Fibroblast of the conjunctiva (primary cell): ENCODE results near the gene AP3B2.

Experiments used
- DNase-seq: peaks from one replicate; pipeline ENCODE4 v3.0.0-alpha.2; 2010; ENCODE audit warnings: low read depth

The AP3B2 gene

DNA sequence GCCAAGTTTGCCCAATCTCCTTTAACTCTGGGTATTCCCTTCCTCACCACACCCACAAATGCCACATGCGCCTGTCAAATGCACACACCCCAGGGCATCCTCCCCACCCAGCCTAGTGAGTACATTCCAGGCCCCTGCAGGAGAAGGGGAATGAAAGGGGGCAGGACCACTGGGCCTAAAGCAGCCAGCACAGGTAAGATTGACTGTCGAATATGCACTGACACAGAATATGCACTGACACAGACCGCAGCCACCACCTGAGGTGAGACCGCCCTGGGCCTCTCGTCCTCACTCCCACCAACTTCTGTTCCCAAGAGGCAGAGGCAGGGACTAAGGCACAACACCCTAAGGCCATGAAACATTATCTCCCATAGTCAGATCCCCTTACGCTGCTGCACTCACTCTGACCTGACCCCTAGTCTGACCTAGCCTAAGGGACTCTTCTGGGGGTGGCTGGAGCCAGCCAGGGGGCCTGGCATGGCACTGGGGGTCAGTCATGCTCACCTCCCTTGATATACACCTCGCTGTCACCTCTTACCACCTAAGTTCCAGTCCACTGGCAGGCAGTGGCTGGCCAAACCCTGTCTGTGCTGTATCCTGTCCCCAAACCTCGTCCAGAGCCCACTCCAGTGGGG, 10.8 kb downstream of the AP3B2 start:
- DNase-seq = no peak

DNA sequence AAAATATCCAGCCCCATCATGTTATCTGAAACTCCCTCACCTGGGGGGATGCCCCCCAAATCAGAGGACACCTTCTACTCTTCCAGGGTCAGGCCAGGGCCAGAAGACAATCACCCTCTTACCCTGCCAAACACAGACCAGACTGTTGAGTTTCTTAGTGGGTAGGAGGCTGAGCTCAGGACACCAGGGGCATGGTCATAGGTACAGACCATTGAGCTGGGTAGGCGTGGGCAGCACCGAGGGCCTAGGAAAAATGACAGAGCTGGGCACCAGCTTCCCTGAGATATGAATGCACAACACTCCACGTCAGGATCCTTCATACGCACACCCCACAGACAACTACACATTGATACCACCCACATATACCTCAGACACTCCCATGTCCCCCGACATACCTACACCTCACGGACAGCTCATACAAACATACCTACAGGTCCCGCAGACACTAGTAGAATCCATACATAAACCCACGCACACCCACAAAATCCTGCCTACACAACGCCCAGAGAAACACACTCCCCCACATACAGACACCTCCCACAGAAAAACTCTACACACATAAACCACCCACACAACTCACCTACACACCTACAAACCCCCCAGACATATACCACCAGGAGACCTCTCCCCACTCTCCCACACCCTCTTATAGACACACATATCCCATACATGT, 11.8 kb downstream of the AP3B2 start:
- DNase-seq = no peak

DNA sequence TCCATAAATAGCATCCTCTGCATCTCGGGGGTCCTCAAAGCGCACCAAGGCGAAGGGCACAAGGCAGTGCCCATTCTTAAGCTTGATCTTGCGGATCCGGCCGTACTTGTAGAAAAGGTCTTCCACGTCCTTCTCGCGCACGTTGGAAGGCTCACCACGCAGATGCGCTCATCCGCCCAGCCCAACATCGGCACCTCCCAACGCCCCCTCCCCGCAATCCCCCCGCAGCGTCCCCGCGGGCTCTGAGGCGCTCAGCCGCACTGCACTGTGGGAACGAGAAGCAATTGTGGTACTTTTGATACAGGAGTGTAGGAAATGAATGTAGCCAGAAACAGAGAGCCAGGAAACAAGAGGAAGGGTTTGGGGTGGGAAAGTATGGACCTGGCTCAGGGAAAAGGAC, 17.5 kb downstream of the AP3B2 start:
- DNase-seq = no peak

DNA sequence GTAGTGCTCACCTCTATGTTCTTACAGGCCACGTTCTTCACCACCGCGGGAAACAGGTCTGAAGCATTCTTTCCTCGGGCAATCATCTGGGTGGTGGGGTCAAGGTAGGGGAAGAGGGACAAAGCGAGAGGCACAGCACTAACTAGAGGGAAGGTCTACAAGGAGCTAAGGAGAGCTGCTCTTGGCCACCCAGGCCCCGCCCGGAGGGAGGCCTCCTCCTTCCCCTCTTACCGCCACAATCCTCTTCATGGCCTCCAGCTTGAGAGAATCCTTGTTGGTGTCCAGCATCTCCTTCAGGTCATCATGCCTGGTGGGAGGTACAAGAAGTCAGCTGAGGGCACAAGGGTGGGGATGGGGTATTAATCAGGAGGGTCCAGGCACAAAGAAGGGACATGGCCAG, 20.5 kb downstream of the AP3B2 start:
- no peak for DNase-seq

DNA sequence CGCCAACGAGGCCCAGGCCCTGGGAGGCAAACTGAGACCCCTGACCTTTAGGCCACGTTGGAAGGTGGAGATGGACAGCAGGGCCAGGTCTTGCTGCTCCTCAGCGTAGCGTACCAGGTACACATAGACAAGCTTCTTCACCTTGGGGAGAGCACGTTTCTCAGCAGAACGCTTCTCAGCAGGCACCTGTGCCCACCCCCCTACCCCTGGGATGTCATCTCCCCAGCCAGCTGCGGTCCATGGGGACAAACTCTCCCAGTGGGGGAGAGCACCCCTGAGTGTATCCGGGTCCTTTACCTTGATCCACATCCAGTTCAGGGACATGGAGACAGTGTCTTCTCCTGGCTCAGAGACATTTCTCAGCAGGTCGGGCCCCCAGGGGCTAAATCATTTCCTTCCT, 21.0 kb downstream of the AP3B2 start:
- no peak for DNase-seq

DNA sequence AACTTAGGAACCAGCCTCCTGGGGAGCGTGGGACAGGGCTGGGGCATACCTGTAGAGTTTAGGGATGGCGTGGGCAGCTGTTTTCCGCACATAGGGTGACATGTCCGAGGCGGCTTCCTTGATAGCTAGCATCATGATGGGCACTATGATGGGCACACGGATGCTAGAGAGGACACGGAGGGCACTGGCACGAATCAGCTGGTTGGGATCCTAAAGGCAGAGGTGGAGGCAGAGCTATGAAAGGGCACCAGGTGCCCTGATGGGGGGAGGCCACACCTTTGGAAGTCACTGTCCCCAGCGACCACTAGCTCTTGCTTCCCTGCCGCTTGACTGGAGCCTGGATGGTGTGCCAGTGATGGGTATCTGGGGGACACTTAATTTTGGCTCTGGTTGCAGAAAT, 28.3 kb downstream of the AP3B2 start:
- DNase-seq = no peak

DNA sequence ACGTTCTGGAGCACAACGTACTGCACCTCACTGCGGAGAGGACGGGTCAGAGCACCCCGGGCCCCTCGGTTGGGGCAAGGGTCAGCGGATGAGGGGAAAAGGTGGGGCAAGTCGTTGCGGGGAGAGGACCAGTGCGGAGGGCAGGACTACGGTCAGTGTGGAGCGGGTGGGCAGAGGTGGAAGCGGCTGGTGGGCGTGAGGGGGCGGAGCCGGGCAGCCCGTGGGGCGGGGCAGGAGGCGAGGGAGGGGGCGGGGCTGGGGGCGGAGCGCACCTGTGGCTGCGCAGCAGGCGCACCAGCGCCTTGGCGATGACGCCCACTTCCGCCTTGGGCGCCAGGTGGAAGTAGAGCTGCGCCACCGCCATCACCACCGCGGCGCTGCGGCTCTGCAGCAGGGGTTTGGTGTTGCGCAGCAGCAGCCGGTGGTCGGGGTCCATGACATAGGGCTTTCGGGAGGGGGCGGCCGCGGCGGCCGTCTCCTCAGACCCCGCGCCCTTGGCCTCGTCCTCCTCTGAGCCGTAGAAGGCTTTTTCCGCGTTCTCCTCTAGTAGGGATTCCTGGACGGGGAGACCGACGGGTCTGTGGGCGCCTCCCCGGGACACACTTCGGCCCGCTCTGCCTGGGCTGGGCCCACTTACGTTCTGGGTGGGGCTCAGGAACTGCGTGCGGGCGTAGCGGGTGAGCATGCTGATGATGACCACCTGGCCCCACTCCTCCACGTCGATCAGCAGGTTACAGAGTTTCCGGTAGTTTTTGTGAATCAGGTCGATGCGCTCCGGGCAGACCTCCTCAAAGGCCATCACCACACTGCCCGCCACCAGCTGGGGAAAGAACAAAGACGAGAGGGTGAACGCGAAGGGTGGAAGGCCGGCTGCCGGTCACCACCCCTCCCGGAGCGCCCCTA, 29.2 kb downstream of the AP3B2 start:
- DNase-seq = no peak

DNA sequence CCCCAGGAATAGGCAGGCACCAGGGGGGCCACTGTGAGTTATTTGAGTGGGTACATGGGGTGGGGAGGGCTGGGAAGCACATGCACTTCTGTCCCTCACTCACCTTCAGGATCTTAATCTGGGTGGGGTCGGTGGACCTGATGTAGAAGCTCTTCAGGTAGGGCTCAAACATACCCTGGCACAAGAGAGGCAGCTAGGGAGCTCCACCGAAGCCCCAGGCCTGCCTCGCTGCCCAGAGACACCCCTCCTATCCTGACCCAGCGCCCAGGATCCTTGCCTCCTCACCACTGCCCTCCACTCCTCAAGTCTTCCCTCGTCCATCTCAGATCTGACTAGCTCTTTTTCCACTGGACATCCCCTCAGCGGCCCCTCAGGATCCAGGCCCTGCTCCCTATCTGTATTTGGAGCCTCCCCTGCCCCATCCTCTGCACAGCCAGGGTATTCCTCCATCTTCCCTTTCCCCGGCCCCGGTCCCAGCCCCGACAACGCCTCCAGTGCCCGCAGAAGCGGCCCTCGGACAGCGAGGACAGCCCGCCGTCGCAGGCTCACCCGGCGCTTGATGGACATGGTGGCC, 30.0 kb downstream of the AP3B2 start:
- DNase-seq = no peak

DNA sequence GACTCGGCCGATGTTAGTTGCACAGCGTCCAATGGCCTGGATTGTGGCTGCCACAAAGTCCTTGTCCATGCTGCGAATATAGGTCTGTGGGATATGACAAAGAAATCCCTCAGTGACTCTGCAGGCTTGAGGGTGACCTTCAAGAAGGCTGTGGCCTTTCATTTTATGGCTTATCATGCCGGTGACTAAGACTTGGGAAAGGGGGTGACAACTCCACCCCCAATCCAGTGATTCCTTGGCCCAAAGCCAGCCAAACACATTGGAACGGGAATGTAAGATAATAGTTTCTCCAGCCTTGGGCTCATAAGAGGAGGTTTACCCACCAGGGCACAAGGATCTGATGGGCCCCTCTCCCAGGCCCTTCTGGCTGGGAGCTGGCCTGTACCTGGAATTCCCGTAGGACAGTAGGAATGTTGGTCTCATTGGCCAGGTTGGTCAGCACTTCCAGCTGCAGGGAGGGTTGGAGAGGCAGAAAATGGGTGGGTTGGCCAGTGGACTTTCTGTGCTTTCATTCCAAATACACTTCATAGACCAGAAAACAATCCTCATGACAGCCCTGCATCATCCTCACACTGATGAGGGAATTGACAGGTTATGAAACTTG, 31.9 kb downstream of the AP3B2 start:
- no peak for DNase-seq

DNA sequence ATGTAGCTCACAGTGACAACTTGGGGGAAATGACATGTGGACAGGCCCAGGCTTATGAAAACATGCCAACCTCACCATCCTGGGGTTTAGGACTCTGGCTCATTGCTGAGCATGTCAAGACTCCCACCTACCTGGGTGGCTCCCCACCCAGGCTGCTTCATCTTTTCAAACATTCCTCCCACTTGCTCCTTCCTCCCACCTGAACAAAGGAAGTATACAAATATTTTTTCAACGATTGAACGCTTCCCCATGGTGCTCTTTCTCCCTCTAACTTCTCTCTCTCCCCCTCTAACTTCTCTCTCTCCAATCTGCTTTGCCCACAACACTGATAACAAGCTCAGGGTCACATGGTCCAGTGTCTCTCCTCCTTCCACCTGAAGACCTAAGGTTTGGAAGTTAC, 34.8 kb downstream of the AP3B2 start:
- DNase-seq = no peak

DNA sequence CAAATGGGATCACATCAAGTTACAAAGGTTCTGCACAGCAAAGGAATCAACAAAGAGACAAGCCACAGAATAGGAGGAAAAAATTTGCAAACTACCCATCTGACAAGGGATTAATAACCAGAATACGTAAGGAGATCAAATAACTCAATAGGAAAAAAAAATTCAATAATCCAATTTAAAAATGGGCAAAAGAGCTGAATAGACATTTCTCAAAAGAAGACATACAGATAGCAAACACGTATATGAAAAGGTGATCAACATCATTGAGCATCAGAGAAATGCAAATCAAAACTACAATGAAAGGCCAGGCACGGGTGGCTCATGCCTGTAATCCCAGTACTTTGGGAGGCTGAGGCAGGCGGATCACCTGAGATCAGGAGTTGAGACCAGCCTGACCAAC, 39.0 kb downstream of the AP3B2 start:
- no peak for DNase-seq

DNA sequence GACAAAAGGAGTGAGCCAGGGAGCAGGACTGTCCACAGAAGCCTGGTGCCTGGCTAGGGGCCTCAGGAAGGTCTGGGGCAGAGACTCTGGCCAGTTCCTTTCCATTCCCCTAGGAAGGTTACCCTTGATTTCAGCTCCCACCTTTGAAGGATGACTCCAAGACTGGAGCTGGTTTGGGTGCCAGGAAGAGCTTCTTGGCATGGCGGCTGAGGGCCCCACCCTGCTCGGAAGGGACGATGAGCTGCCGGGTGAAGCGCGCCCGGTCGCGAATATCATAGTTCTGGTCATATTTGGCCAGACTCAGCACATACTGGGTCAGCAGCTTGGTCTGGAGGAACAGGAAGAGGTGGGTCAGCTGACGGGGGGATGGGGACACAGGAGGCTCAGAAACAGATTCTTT, 43.1 kb downstream of the AP3B2 start:
- DNase-seq = no peak

DNA sequence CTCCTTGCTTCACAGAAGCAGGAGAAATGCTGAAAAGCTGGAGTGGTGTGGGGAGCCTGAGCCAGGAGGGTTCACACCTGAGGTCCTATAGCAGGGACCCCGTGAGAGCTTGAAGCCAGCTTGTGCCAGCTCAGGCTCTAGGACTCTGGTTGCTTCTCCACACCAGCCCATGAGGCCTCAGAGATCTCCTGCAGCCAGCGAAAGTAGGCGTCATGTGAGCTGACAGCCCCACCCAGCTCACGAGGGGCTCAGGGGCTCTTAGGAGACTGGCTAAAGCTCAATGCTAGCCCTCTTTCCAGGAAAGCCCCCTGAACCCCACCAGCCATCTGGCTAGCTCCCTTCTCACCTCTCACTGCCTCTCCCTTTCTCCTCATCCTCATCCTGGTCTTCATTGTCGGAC, 45.7 kb downstream of the AP3B2 start:
- DNase-seq = no peak

DNA sequence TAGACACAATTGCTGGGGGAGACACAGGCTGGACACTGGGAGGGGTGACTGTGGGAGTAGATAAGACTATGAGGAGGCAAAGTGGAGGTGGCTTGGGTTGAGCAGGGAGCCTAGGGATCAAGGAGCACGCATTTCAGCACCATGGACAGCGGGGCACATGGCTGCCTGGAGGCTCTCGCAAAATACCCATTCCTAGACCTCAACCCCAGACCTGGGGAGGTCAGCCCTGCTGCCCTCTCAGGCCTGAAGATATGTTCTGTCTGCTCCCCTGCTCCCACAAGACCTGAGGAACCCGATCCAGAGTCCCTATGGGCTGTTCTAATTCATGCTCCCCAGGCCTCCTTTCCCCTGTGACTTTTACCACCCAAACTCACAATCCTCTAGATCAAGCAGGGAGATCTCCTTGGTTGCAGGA, 46.5 kb downstream of the AP3B2 start:
- DNase-seq = no peak

DNA sequence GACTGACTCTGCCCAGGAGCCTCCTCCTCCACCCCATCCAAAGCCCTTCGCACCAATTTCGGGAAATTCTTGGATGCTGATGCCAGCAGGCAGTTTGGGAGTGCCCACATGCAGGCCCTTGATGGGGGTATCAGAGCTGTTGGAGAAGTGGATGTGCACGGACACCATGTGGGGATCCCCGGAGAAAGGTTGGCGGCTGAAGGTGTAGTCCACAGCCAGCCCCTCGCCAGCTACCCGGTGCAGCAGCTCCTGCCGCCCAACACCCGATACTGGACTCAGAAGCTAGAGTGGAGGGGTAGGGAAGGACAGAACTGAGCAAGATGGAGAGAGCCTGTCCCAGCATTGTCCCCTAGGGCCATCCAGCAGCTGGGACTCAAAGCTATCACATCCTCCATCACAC, 47.0 kb downstream of the AP3B2 start:
- DNase-seq = no peak

DNA sequence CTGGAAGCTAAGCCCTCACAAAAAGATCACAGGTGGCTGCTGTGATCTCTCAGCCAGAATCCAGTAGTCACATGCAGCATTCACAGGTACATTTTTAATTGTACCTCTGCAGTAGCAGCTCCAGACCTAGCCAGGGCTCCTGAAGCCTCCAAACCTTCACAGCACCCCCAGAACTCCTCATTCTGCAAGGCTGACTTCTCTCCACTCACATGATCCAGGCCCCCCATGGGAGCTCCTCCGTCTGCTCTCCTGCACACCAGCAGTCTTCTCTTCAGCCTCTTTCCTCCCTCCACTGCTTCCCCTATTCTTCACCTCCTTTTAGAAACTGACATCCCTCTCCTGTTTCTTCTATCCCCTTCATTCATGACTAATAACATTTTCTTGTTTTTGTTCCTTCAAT, 49.3 kb downstream of the AP3B2 start:
- no peak for DNase-seq

DNA sequence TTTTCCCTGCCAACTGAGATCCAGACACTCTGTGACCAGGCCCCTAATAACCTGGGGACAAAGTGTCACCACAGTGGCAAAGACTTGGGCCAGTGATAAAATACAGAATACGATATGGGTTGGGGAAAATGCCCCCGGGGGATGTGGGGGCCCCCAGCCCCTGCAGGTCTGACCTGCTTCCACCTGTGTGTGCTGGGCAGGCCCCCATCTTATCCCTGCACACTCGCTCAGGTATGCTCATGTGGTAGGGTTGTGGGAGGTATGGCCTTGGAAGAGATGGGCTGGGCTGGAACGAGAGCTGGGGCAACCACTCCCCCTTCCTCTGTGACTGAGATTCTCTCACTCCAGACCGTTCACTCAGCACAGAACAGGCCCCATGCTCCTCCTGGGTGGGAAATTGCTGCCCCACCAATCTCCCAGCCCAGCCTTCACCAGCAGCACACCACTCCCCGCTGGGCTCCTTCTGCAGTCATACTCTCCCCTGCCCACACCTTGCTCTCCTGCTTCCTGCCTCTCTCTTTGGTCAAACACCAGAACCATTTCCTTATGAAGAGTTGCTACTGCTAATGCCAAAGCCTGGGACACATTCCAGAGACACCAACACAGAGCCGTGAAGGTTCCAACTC, 52.9 kb downstream of the AP3B2 start:
- DNase-seq = no peak

DNA sequence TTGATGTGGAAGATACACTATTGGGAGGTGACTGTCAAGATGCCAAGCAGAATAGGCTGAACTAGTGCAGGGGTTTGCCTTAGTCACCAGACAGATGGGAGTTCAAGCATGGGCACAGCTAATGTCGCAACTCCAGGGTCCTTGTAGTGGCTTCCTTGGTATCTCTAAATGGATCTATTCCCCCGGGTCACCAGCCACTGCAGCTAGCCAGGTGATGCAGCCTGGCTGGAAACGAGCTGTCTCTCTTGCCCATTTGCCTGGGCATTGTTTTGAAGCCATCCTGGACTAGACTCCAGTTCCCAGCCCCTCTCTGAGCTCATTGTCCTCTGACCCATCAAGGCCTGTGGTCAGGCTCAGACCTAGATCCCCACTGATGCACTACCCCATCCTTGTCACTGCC, 54.1 kb downstream of the AP3B2 start:
- DNase-seq = no peak

DNA sequence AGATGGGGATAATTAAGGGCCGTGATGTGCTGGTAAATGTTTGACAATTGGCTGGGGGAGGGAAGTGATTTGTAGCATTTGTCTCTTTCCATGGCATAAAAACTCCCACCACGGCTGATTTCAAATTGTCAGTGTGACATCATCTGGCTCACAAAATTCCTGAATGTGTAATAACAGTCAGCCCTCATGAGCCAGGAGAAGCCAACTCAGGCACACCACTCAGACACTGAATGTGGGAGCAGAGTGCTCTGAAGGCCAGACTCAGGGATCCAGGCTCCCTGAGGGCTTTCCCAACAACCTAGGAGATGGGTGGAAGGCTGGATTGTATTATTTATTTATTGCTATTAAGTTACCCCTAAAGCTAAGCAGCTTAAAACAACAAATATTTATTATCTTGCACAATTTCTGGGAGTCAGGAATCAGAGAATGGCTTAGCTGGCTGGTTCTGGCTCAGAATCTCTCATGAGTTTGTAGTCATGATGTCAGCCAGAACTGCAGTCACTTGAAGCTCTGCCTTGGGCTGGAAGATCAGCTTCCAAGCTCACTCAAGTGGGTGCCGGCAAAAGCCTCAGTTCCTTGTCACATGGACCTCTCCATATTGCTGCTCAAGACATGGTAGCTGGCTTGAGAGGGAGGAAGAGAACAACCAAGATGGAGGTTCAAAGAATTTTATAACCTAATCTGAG, 56.0 kb downstream of the AP3B2 start:
- DNase-seq = no peak

DNA sequence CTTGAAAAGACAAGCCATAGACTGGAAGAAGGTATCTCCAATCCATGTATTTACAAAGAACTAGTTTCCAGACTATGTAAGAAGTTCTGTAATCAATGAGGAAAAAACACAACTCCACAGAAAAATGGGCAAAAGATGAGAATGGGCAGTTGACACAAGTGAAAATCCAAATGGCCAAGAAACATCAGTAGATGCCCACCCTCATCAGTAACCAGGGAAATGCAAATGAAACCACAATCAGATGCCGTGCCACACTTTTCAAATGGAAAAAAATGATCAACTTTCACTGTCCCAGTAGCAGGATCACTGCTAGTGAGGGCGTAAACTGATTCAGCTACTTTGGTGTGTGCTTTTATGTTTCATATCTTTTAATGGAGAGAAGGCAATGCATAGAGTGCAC, 58.0 kb downstream of the AP3B2 start:
- DNase-seq = no peak

DNA sequence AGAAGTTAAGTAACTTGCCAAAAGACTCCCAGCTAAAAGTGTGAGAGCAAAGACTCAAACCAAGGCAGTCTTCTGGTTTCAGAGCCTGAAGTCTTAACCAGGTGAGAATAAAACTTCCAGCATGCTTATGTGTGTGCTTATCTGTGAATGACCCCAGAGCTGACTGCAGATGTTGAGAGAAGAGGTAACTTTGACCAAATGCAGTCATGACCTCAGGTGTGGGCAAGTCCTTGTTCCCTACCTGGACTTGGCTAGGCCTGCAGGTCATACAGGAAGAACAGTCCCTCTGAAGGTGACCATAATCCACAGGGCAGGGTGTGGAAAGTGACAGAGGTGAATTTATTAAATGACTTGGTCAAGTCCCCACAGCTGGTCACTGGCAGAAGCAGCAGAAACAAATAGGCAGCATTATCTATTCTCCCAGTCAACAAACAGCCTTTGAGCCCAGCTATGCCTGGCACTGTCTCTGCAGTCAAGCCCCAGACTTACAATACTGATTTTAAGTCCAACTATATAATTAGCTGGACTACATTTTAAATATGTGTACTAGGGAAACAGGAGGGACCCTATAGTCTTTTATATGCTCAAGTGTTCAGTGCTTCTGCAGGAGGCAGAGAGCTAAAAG, 59.5 kb downstream of the AP3B2 start:
- no peak for DNase-seq
